Neural progenitor cell (in vitro differentiated cells): ENCODE measurements around the gene SPOCK1. TPM values are rescaled to one million over a fixed set of nuclear protein-coding genes. Genes with fewer than 3 reads are reported as not detected.

Experiments
- DNase-seq: peaks from one replicate; pipeline ENCODE4 v3.0.0-alpha.2; 2016; ENCODE audit warnings: low spot score
- H2AFZ ChIP-seq: fragments of 200-600 bp; sonication (generic); replicated peaks from 2 replicates; pipeline ENCODE4 v1.6.1; 2016; ENCODE audit warnings: antibody characterized with exemption
- H3F3A ChIP-seq: fragments of 200-600 bp; sonication (generic); 2 replicates; pipeline ENCODE4 v1.6.1; 2016; ENCODE audit warnings: antibody characterized with exemption, low read depth
- H3K27ac ChIP-seq: fragments of 200-600 bp; sonication (generic); 2 replicates; pipeline ENCODE4 v1.5.1; 2016; ENCODE audit warnings: mild to moderate bottlenecking
- H3K27me3 ChIP-seq: fragments of 200-600 bp; sonication (generic); 2 replicates; pipeline ENCODE4 v1.6.1; 2016; ENCODE audit warnings: mild to moderate bottlenecking, moderate library complexity
- H3K36me3 ChIP-seq: fragments of 200-600 bp; sonication (generic); 2 replicates; pipeline ENCODE4 v1.5.1; 2016
- H3K4me1 ChIP-seq: fragments of 200-600 bp; sonication (generic); 2 replicates; pipeline ENCODE4 v1.6.1; 2016; ENCODE audit warnings: mixed run types
- H3K4me2 ChIP-seq: fragments of 200-600 bp; sonication (generic); 2 replicates; pipeline ENCODE4 v1.6.1; 2016
- H3K4me3 ChIP-seq: fragments of 200-600 bp; sonication (generic); 2 replicates; pipeline ENCODE4 v1.5.1; 2016
- H3K79me2 ChIP-seq: fragments of 200-600 bp; sonication (generic); 2 replicates; pipeline ENCODE4 v1.6.1; 2016; ENCODE audit warnings: low read depth
- H3K9ac ChIP-seq: fragments of 200-600 bp; sonication (generic); 2 replicates; pipeline ENCODE4 v1.6.1; 2016
- H3K9me3 ChIP-seq: fragments of 200-600 bp; sonication (generic); 2 replicates; pipeline ENCODE4 v1.5.1; 2016; ENCODE audit warnings: low read depth
- H4K20me1 ChIP-seq: fragments of 200-600 bp; sonication (generic); 2 replicates; pipeline ENCODE4 v1.6.1; 2016; ENCODE audit warnings: low read depth
- H3K27ac Mint-ChIP-seq: 3 replicates; pipeline ENCODE4 v1.8.0; 2021; ENCODE audit warnings: mixed read lengths
- H3K27me3 Mint-ChIP-seq: 2 replicates; pipeline ENCODE4 v1.8.0; 2022; ENCODE audit warnings: low read depth, mild to moderate bottlenecking, inconsistent platforms, moderate library complexity, mixed read lengths; ENCODE audit not compliant: insufficient read depth
- H3K36me3 Mint-ChIP-seq: 3 replicates; pipeline ENCODE4 v1.8.0; 2021; ENCODE audit warnings: mixed read lengths
- H3K4me1 Mint-ChIP-seq: 3 replicates; pipeline ENCODE4 v1.8.0; 2021; ENCODE audit warnings: mixed read lengths
- H3K4me3 Mint-ChIP-seq: 3 replicates; pipeline ENCODE4 v1.8.0; 2021; ENCODE audit warnings: mild to moderate bottlenecking, moderate library complexity, mixed read lengths
- H3K9me3 Mint-ChIP-seq: 3 replicates; pipeline ENCODE4 v1.8.0; 2020; ENCODE audit warnings: mixed read lengths
- EZH2 ChIP-seq: fragments of 200-600 bp; sonication (generic); IDR thresholded peaks from 2 replicates; pipeline ENCODE4 v1.6.1; 2017; ENCODE audit warnings: antibody characterized with exemption, mild to moderate bottlenecking, moderate library complexity
- EZH2phosphoT487 ChIP-seq: fragments of 200-600 bp; sonication (generic); IDR thresholded peaks from 2 replicates; pipeline ENCODE4 v1.6.1; 2017; ENCODE audit warnings: antibody characterized with exemption
- total RNA-seq: library from RNA; depleted of rRNA; stranded (reverse); fragments of >200 nt; gene quantifications from 2 replicates; pipeline ENCODE4 v1.2.3, GENCODE V29; 2015; ENCODE audit warnings: low replicate concordance
- TF ChIP-seq, protein P1 (sequence below): fragments of 200-600 bp; sonication (generic); IDR thresholded peaks from 2 replicates; pipeline ENCODE4 v1.5.1; 2017; ENCODE audit warnings: antibody characterized with exemption, mild to moderate bottlenecking

The SPOCK1 gene
- total RNA-seq, 1 donor from 2014 or later, result 6.9 TPM

DNA sequence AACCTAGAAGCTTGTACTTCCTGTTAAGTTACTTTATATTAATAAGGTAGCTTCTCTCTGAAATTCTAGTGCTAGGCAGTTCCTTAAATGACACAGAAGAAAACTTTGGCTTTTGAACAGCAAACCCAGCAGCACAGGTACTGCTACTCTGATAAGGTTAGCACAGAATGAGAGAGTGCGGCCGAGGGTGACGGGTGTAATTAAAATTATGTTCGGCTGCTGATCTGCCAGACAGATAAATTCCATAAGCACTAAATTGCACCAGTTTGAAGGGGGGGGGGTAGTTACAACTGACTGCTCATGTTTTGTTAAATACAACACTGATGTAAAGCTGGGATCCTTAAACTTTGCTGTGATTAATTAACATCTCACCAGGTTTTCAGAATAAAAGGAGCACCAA lies 475.1 kb downstream of the SPOCK1 start:
- no peaks in the 10 kb centered on the region for H3K27me3 ChIP-seq
- no peaks in the 10 kb centered on the region for H3K79me2 ChIP-seq
- TF ChIP-seq, protein P1, sequence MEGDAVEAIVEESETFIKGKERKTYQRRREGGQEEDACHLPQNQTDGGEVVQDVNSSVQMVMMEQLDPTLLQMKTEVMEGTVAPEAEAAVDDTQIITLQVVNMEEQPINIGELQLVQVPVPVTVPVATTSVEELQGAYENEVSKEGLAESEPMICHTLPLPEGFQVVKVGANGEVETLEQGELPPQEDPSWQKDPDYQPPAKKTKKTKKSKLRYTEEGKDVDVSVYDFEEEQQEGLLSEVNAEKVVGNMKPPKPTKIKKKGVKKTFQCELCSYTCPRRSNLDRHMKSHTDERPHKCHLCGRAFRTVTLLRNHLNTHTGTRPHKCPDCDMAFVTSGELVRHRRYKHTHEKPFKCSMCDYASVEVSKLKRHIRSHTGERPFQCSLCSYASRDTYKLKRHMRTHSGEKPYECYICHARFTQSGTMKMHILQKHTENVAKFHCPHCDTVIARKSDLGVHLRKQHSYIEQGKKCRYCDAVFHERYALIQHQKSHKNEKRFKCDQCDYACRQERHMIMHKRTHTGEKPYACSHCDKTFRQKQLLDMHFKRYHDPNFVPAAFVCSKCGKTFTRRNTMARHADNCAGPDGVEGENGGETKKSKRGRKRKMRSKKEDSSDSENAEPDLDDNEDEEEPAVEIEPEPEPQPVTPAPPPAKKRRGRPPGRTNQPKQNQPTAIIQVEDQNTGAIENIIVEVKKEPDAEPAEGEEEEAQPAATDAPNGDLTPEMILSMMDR, result no peak
- TF ChIP-seq EZH2phosphoT487 (no peak), EZH2 (no peak)
- peaks cover 3% of the 10 kb centered on the region for H3K4me1 ChIP-seq
- H3K27ac ChIP-seq, result no peak overlapping the region
- no peak overlapping the region for H2AFZ ChIP-seq
- H3K9me3 ChIP-seq, result no peaks in the 10 kb centered on the region
- H3K4me3 ChIP-seq, result no peak overlapping the region
- no peaks in the 10 kb centered on the region for H3K36me3 ChIP-seq
- no peak for DNase-seq
- H3K4me3 Mint-ChIP-seq, result no peak overlapping the region
- no peaks in the 10 kb centered on the region for H3K4me1 Mint-ChIP-seq
- H3K9ac ChIP-seq, result no peak overlapping the region
- no peaks in the 10 kb centered on the region for H4K20me1 ChIP-seq
- H3F3A ChIP-seq, result no peaks in the 10 kb centered on the region
- no peaks in the 10 kb centered on the region for H3K36me3 Mint-ChIP-seq
- no peak overlapping the region for H3K4me2 ChIP-seq
- peaks cover 2% of the 10 kb centered on the region for H3K27me3 Mint-ChIP-seq
- no peaks in the 10 kb centered on the region for H3K9me3 Mint-ChIP-seq
- no peak overlapping the region for H3K27ac Mint-ChIP-seq

DNA sequence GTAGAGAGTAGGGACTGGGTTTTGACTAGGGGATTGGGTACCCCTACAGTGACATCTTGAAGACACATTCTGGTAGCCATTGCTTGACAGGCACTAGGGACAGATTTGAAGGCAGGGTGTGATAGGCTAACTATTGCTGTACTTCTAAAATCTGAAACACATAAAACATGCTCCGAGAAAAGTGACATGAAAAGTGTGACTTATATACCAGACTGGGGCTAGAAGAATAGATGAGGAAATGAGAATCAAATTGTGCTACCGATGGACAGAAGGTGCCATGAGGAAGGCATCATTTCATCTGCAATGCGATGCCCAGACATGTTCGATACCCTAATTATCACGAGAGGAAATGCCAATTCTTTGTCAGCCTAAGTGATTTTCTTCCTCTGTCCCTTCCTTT lies 475.8 kb downstream of the SPOCK1 start:
- Histone ChIP-seq H3K9ac (no peak overlapping the region), H3K79me2 (no peaks in the 10 kb centered on the region), H3F3A (no peaks in the 10 kb centered on the region), H2AFZ (no peak overlapping the region), H3K4me3 (no peak overlapping the region), H3K9me3 (no peaks in the 10 kb centered on the region), H3K27ac (no peak overlapping the region), H3K27me3 (no peaks in the 10 kb centered on the region), H3K4me1 (peaks cover 3% of the 10 kb centered on the region), H3K36me3 (no peaks in the 10 kb centered on the region), H4K20me1 (no peaks in the 10 kb centered on the region), H3K4me2 (no peak overlapping the region)
- Mint-ChIP-seq H3K27ac (no peak overlapping the region), H3K36me3 (no peaks in the 10 kb centered on the region), H3K4me3 (no peak overlapping the region), H3K9me3 (no peaks in the 10 kb centered on the region), H3K4me1 (no peaks in the 10 kb centered on the region), H3K27me3 (peaks cover 2% of the 10 kb centered on the region)
- no peak for TF ChIP-seq EZH2
- no peak for DNase-seq

DNA sequence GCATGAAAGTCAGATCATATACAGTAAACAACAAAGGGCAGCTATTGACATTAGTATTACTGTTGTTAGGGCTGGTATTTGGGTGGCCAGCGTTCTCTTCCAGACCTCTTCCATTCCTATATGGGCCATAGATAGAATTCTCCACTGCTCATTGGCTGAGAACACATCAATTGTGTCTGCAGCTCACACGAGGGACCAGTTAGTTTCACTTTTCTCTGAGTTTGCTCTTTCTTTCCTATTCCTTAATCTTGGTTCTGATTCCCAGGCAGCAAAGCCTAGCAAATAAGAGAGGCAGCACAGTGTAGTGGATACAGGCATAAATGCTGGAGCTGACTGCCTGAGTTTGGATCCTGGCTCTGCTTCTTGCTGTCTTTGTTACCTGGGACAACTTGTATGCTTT lies 476.4 kb downstream of the SPOCK1 start:
- Histone ChIP-seq H3K27ac (no peak overlapping the region), H3K4me3 (no peak overlapping the region), H3K27me3 (no peaks in the 10 kb centered on the region), H3K9ac (no peak overlapping the region), H3K36me3 (no peaks in the 10 kb centered on the region), H3K79me2 (no peaks in the 10 kb centered on the region), H3K4me2 (no peak overlapping the region), H4K20me1 (no peaks in the 10 kb centered on the region), H3K9me3 (no peaks in the 10 kb centered on the region), H3K4me1 (peaks cover 3% of the 10 kb centered on the region), H2AFZ (peak overlapping the region; percentile 87), H3F3A (no peaks in the 10 kb centered on the region)
- no peak overlapping the region for H3K27ac Mint-ChIP-seq
- peaks cover 2% of the 10 kb centered on the region for H3K27me3 Mint-ChIP-seq
- no peaks in the 10 kb centered on the region for H3K9me3 Mint-ChIP-seq
- no peak for TF ChIP-seq EZH2phosphoT487
- TF ChIP-seq, protein P1, result no peak
- TF ChIP-seq EZH2, result no peak
- H3K4me3 Mint-ChIP-seq, result no peak overlapping the region
- no peaks in the 10 kb centered on the region for H3K4me1 Mint-ChIP-seq
- no peak for DNase-seq
- H3K36me3 Mint-ChIP-seq, result no peaks in the 10 kb centered on the region

DNA sequence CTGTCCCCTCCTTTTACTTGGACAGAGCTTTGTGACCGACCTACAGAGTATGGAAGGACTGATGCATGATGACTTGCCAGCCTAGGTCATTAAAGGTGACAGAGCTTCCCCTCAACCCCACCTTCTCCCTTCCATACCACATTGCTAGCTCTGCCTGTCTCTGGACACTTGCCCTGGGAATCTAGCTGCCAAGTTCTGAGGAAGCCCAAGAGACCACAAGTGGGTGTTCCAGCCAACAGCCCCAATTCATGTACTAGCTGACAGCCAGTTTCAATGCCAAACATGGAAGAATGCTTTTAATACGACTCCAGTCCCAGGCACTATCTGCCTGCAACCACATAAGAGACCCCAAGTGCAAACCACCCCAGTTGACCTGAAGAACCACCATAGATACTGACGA lies 477.1 kb downstream of the SPOCK1 start:
- no peak overlapping the region for H3K4me3 ChIP-seq
- H3K4me2 ChIP-seq, result no peak overlapping the region
- H3F3A ChIP-seq, result no peaks in the 10 kb centered on the region
- Mint-ChIP-seq H3K27ac (no peak overlapping the region), H3K4me3 (no peak overlapping the region), H3K36me3 (no peaks in the 10 kb centered on the region), H3K27me3 (peaks cover 2% of the 10 kb centered on the region), H3K9me3 (no peaks in the 10 kb centered on the region), H3K4me1 (peaks cover 1% of the 10 kb centered on the region)
- no peaks in the 10 kb centered on the region for H3K9me3 ChIP-seq
- no peaks in the 10 kb centered on the region for H3K79me2 ChIP-seq
- no peak overlapping the region for H3K9ac ChIP-seq
- H3K27me3 ChIP-seq, result no peaks in the 10 kb centered on the region
- peaks cover 8% of the 10 kb centered on the region for H3K4me1 ChIP-seq
- H3K27ac ChIP-seq, result no peak overlapping the region
- no peak for DNase-seq
- no peaks in the 10 kb centered on the region for H4K20me1 ChIP-seq
- TF ChIP-seq EZH2phosphoT487, result no peak
- no peaks in the 10 kb centered on the region for H3K36me3 ChIP-seq
- no peak overlapping the region for H2AFZ ChIP-seq
